WTC11 (cell line): ENCODE results near the gene NTSR1.

ENCODE experiments used
- CTCF ChIP-seq: fragments of 200-600 bp; IDR thresholded peaks from 2 replicates; pipeline ENCODE4 v1.8.0; 2022; ENCODE audit warnings: antibody characterized with exemption
- ELF4 ChIP-seq: sonication (generic); formaldehyde crosslinking; IDR thresholded peaks from 2 replicates; pipeline ENCODE4 v1.8.1; 2022; ENCODE audit warnings: low read depth, mild to moderate bottlenecking, moderate library complexity, missing genetic modification reagents
- JUN ChIP-seq: sonication (generic); formaldehyde crosslinking; IDR thresholded peaks from 2 replicates; pipeline ENCODE4 v1.8.0; 2023; ENCODE audit warnings: mild to moderate bottlenecking, missing genetic modification reagents
- NR3C1 ChIP-seq: sonication (generic); formaldehyde crosslinking; conservative IDR thresholded peaks from 2 replicates; pipeline ENCODE4 v1.8.1; 2023; ENCODE audit warnings: low read depth, mild to moderate bottlenecking, missing genetic modification reagents
- PREB ChIP-seq: sonication (generic); formaldehyde crosslinking; IDR thresholded peaks from 2 replicates; pipeline ENCODE4 v1.8.1; 2022; ENCODE audit warnings: mild to moderate bottlenecking, missing genetic modification reagents, moderate library complexity, borderline replicate concordance
- STAT6 ChIP-seq: sonication (generic); formaldehyde crosslinking; conservative IDR thresholded peaks from 2 replicates; pipeline ENCODE4 v1.8.1; 2023; ENCODE audit warnings: mild to moderate bottlenecking, low read depth, missing genetic modification reagents, moderate library complexity
- USF2 ChIP-seq: sonication (generic); formaldehyde crosslinking; IDR thresholded peaks from 2 replicates; pipeline ENCODE4 v1.8.1; 2023; ENCODE audit warnings: mild to moderate bottlenecking, missing genetic modification reagents, moderate library complexity

GRCh38 chr20:62776035-62776691, 67.5 kb downstream of the NTSR1 start:
- no peak for TF ChIP-seq JUN (CRISPR knock-in tag)
- no peak for TF ChIP-seq NR3C1 (CRISPR knock-in tag)
- no peak for TF ChIP-seq CTCF
- no peak for TF ChIP-seq STAT6 (CRISPR knock-in tag)
- no peak for TF ChIP-seq ELF4
- no peak for TF ChIP-seq PREB (CRISPR knock-in tag)
- no peak for TF ChIP-seq USF2 (CRISPR knock-in tag)
